ENCODE measurements around the gene ASB6. TPM values are rescaled to one million over a fixed set of nuclear protein-coding genes. Genes with fewer than 3 reads are reported as not detected.

The ASB6 gene
- total RNA-seq, 1 donor: 20.3 TPM

DNA sequence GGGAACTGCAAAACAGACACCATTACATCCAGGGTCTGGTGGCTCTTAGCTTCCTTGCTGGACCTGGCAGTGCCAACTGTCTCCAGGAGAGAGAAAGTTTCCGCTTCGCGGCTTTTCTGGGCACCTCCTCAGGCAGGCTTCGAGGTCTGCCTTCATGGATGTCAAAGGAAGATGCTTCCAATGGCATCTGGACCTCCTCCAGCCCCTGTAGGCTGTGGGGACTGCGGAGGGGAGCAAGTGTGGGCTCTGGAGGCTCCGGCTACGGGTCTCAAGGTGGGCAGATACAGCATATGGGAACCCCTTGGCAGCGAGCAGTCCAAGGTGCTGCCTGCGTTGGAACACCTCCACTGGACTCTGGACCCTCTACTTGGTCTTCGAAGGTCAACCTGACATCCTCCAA lies 27.0 kb downstream of the ASB6 start:
- no peak for DNase-seq (ENCODE audit: low read depth)
- TF ChIP-seq, protein P1, sequence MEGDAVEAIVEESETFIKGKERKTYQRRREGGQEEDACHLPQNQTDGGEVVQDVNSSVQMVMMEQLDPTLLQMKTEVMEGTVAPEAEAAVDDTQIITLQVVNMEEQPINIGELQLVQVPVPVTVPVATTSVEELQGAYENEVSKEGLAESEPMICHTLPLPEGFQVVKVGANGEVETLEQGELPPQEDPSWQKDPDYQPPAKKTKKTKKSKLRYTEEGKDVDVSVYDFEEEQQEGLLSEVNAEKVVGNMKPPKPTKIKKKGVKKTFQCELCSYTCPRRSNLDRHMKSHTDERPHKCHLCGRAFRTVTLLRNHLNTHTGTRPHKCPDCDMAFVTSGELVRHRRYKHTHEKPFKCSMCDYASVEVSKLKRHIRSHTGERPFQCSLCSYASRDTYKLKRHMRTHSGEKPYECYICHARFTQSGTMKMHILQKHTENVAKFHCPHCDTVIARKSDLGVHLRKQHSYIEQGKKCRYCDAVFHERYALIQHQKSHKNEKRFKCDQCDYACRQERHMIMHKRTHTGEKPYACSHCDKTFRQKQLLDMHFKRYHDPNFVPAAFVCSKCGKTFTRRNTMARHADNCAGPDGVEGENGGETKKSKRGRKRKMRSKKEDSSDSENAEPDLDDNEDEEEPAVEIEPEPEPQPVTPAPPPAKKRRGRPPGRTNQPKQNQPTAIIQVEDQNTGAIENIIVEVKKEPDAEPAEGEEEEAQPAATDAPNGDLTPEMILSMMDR (IDR thresholded peaks at IDR 0.05; ENCODE audit: insufficient read depth, low read depth, low read length): no peak
- H3K4me3 ChIP-seq (ENCODE audit: low read depth, low read length): no peak overlapping the region

DNA sequence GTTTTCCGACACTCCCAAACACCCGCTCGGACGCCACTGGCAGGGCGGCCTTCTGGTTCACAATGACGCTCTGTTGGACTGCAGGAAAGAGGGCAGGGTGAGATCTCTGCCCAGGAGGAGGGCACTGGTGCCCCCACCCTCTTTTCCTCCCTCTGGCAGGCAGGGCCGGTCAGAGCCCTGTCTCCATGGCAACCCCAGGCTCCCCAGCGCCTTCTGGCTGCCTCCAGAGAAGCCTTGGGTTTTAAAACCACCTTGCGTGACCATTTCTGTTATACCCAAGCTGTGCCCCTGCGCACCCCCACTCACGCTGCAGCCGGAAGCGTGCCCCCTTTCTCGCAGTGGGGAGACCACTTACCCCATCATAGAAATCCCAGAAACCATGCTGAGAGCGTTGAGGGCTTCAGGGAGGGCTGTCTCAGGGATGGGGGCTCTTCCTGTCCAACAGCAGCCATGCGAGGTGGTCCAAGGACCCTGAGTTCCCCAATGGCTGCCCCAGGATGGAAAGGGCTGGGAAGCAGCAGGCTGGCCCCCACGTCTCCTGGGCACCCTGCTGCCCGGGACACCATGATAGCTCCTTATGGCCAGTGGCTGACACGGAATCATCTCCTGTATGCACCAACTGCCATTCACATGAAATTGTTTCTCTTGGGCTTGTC lies 28.3 kb downstream of the ASB6 start:
- TF ChIP-seq, protein P1 (IDR thresholded peaks at IDR 0.05; ENCODE audit: insufficient read depth, low read depth, low read length): no peak
- no peak for DNase-seq (ENCODE audit: low read depth)
- H3K4me3 ChIP-seq (ENCODE audit: low read depth, low read length): no peak overlapping the region

DNA sequence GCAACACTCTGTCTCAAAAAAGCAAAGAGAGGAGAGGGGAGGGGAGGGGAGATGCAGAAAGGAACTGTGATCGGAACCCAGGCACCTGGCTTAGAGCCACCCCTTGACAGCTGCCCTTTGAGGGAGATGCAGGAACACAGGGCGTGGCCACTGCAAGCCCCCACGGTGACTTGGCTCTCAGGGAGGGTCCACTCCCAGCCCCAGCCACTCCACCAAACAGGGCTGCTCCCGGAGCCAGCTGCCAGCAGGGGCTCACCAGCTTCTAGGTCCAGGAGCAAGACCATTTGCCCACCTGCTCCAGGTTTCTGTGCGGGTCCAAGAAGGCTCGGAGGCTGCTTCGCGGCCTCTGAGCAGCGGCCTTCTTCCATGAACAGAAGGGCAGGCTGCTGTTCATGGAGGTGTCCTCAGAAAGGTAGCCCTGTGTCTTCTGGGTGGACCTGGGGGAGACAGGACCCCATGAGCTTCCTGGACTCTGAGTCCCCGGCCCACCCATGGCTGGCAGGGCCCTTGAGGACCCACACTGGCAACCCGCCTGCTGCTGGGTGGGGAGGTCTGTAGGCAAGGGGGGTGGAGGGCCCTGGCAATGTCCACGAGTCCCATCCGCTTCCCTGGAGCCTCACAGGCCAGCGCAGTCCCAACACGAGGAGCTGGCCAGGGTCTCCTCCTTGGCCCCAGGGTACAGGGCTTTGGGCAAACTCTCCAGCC lies 29.0 kb downstream of the ASB6 start:
- DNase-seq (ENCODE audit: low read depth): no peak
- TF ChIP-seq, protein P1 (IDR thresholded peaks at IDR 0.05; ENCODE audit: insufficient read depth, low read depth, low read length): no peak
- no peak overlapping the region for H3K4me3 ChIP-seq (ENCODE audit: low read depth, low read length)

DNA sequence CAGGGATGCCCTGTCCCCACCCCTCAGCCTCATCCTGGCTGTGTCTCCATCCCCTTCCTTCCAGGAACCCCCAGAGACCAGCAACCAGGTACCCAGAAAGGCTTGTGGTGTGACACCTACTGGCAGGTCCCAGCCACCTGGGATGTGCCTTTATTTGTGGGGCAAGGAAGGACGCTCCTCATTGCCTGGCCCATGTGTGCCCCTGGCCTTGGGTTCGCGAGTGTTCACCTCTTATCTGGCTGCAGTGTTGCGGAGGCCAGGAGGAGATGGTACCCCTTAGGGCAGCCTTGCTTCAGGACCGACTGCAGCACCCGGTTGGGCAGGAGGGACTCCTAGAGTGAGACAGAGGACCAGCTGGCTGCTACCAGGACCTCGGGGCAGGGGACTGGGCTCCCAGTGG lies 29.8 kb downstream of the ASB6 start:
- no peak overlapping the region for H3K4me3 ChIP-seq (ENCODE audit: low read depth, low read length)
- TF ChIP-seq, protein P1 (IDR thresholded peaks at IDR 0.05; ENCODE audit: insufficient read depth, low read depth, low read length): no peak
- no peak for DNase-seq (ENCODE audit: low read depth)

DNA sequence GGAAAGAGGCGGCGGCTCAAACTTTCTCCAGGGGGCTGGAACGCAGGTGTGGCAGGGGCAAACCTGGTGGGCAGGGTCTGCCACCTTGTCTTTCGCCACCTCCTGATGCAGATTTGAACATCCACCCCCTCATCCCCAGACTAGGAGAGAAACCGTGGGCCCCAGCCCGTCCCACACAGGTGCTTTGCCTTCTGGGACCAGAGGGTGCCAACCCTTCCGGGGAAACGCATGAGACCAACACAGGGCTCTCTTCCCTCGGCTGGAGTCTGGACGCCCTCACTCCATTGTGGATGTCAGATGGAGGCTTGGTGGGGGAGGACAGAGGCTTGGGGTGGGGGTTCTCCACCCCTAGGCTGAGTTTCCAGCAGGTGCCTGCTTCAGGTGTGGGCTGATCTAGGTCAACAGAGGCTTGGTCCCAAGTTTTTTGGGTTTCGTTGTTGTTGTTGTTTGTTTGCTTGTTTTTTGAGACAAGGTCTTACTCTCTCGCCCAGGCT lies 30.6 kb downstream of the ASB6 start:
- H3K4me3 ChIP-seq (ENCODE audit: low read depth, low read length): no peak overlapping the region
- TF ChIP-seq, protein P1 (IDR thresholded peaks at IDR 0.05; ENCODE audit: insufficient read depth, low read depth, low read length): no peak
- no peak for DNase-seq (ENCODE audit: low read depth)

DNA sequence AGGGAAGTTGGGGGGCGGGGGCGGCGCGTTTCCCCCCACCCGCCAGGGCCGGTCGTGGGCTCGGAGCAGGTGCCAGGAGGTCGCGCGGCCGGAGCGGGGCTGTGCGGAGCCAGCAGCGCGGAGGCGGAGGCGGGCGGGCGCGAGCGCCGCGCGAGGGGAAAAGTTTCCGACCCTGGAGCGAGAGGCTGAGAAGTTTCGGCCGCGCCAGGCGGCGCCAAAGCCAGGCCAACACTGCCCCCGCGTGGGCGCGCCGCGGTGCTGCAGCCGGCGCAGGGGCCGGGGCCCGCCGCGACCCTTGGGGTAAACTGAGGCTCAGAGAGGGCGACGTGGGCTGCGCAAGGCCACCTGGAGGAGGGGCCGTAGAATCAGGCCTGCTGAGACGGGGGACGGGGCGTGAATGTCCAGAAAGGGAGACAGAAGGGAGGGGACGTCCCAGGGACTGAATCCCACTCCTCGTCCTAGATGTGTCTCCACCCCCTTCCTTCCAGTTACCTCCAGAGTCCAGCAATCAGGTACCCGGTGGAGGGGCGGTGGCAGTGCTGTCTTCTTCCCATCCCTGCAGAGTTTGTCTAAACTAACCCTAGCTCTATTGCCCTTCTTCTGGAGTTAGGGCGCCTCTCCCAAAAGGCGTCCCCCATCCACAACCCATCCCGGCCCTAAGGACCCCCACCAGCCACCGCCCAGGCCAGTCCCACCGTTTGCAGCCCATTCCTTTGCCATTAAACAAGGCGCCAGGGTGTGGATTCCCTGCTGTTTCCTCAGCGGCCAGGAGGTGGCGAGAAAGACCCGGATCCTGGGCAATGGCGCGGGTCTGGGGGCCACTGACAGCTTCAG lies 31.3 kb downstream of the ASB6 start:
- TF ChIP-seq, protein P1 (IDR thresholded peaks at IDR 0.05; ENCODE audit: insufficient read depth, low read depth, low read length): peak; percentile 87
- DNase-seq (ENCODE audit: low read depth): peak; percentile 63
- H3K4me3 ChIP-seq (ENCODE audit: low read depth, low read length): peak overlapping the region; percentile 66
